ENCODE results near the gene HINT1. TPM values are rescaled to one million over a fixed set of nuclear protein-coding genes. Genes with fewer than 3 reads are reported as not detected.

Gene HINT1
- total RNA-seq (2022; extraction: Qiagen RNA extraction; ENCODE audit: low read depth), result 468 to 526 TPM (median 493 TPM) in 5 replicates

DNA sequence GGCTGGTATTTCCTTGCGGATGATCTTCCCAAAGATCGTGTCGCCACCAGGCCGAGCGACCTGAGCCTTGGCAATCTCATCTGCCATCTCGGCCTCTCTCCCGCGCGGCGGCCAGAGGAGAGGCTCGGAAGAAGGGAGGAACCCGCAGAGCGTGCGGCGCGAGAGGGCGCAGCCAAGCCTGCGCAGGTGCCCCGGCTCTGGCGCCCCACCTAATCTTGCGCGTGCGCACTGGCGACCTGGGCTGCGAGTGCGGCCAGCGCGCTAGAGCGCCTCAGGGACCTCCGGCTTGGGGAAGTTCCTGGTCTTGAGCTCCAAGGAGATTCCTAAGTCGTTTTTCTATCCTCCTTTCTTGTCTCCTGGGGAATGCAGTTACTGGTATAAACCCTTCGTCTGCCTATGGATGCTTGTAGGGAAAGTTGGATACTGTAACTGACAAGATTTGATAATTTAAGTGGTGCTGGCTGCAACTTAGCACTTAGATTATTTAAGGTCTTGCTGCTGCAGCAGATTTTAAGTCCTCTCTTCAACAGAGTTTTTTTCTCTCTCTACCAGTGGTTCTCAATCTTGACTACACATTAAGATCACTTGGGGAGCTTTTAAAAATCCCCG is at the start of gene HINT1:
Gene HINT1, minus strand, starts transcription at position 138 of the 609 bp plus-strand sequence. Its CDS starts 51 bp downstream, at position 87.

GRCh38 chr5:131170540-131171275 is 5.7 kb upstream of the HINT1 start, which contains the start of gene LYRM7:
TSS of gene LYRM7 (plus strand) at chr5:131170944. CDS start at chr5:131171021, 77 bp downstream.

Other genes with a start within 250 kb of the HINT1 start
- gene LYRM7, start 5.7 kb upstream of the HINT1 start, total RNA-seq (2022; extraction: Qiagen RNA extraction; ENCODE audit: low read depth), result 2.9 to 4.6 TPM (median 3.5 TPM) in 5 replicates
- 24.5 to 33.3 TPM (median 30.3 TPM) in 5 replicates for gene CDC42SE2, start 98.8 kb upstream of the HINT1 start, total RNA-seq (2022; extraction: Qiagen RNA extraction; ENCODE audit: low read depth)

All from A549 treated with GW870086 at 1 μM for 4 hours (cell line).